ENCODE data around the gene NOC2L.

GRCh38 chr1:961132-961669, 2.1 kb upstream of the NOC2L start:
- TF ChIP-seq POLR2A (IDR thresholded peaks at IDR 0.05; ENCODE audit: low read length) (no peak), GATA1 (IDR thresholded peaks at IDR 0.05; ENCODE audit: low read depth, low read length) (no peak)
